IMR-90 (cell line): ENCODE data around the gene LOXL3. TPM values are rescaled to one million over a fixed set of nuclear protein-coding genes. Genes with fewer than 3 reads are reported as not detected.

Source experiments
- ATAC-seq: fragments of 200-7000 bp; cut with Tn5 transposase; 2 replicates; pipeline ENCODE4 v1.9.1; 2020; ENCODE audit warnings: low read depth, mild to moderate bottlenecking, moderate library complexity
- BruUV-seq: library from RNA; stranded (reverse); fragments of 400-500 nt; replicated peaks from 2 replicates; lab custom pipeline; 2021; lab: Mats Ljungman, UMichigan
- CTCF ChIA-PET: fragments of 300-600 bp; formaldehyde crosslinking; extraction: SDS; loops from one replicate; lab custom pipeline; 2021; ENCODE audit warnings: antibody characterized with exemption; lab: Yijun Ruan, JAX
- POLR2A ChIA-PET: fragments of 300-600 bp; sonication (Branson Sonifier 250); formaldehyde crosslinking; loops from one replicate; lab custom pipeline; 2022; ENCODE audit warnings: antibody characterized with exemption; ENCODE audit not compliant: unreplicated experiment; lab: Charles Lee
- DNase-seq: peaks from one replicate; pipeline ENCODE4 v3.0.0; 2013
- H2AFZ ChIP-seq: replicated peaks from 2 replicates; pipeline ENCODE3; 2013; ENCODE audit warnings: low read length, mild to moderate bottlenecking; ENCODE audit not compliant: poor library complexity
- H2AK5ac ChIP-seq: 2 replicates; pipeline ENCODE4 v1.6.1; 2013; ENCODE audit warnings: low read depth, low read length, inconsistent platforms
- H2AK9ac ChIP-seq: replicated peaks from 2 replicates; pipeline ENCODE3; 2013; ENCODE audit warnings: mild to moderate bottlenecking, low read depth, low read length, moderate library complexity; ENCODE audit not compliant: poor library complexity
- H2BK120ac ChIP-seq: 2 replicates; pipeline ENCODE4 v1.6.1; 2013; ENCODE audit warnings: low read depth, low read length, inconsistent platforms
- H2BK15ac ChIP-seq: 3 replicates; pipeline ENCODE4 v1.6.1; 2013; ENCODE audit warnings: low read depth, low read length, inconsistent platforms
- H2BK20ac ChIP-seq: 2 replicates; pipeline ENCODE4 v1.6.1; 2013; ENCODE audit warnings: low read depth, mild to moderate bottlenecking, inconsistent platforms, low read length, moderate library complexity
- H2BK5ac ChIP-seq: 2 replicates; pipeline ENCODE4 v1.6.1; 2013; ENCODE audit warnings: mild to moderate bottlenecking, low read depth, low read length, inconsistent platforms; ENCODE audit not compliant: poor library complexity, severe bottlenecking
- H3K14ac ChIP-seq: replicated peaks from 2 replicates; pipeline ENCODE4 v1.6.1; 2013; ENCODE audit warnings: low read depth, low read length, inconsistent platforms
- H3K18ac ChIP-seq: 2 replicates; pipeline ENCODE4 v1.6.1; 2013; ENCODE audit warnings: low read depth, low read length, control low read depth
- H3K23ac ChIP-seq: 2 replicates; pipeline ENCODE4 v1.6.1; 2013; ENCODE audit warnings: low read depth, low read length, inconsistent platforms
- H3K27ac ChIP-seq: 2 replicates; pipeline ENCODE4 v1.5.1; 2013; ENCODE audit warnings: mild to moderate bottlenecking, control low read depth, low read length; ENCODE audit not compliant: insufficient read depth
- H3K27me3 ChIP-seq: 2 replicates; pipeline ENCODE4 v1.6.1; 2013; ENCODE audit warnings: low read length; ENCODE audit not compliant: control insufficient read depth, insufficient read depth
- H3K36me3 ChIP-seq: 2 replicates; pipeline ENCODE4 v1.6.1; 2013; ENCODE audit warnings: low read length, mixed read lengths; ENCODE audit not compliant: control insufficient read depth, insufficient read depth
- H3K4ac ChIP-seq: 2 replicates; pipeline ENCODE4 v1.6.1; 2013; ENCODE audit warnings: low read depth, low read length, inconsistent platforms
- H3K4me1 ChIP-seq: 2 replicates; pipeline ENCODE4 v1.6.1; 2013; ENCODE audit warnings: low read length, mixed read lengths; ENCODE audit not compliant: control insufficient read depth, insufficient read depth
- H3K4me2 ChIP-seq: 2 replicates; pipeline ENCODE4 v1.6.1; 2013; ENCODE audit warnings: low read depth, mild to moderate bottlenecking, control low read depth, low read length, moderate library complexity
- H3K4me3 ChIP-seq: 2 replicates; pipeline ENCODE4 v1.5.1; 2013; ENCODE audit warnings: low read depth, mild to moderate bottlenecking, control low read depth, low read length, moderate library complexity; ENCODE audit not compliant: insufficient read depth
- H3K56ac ChIP-seq: 2 replicates; pipeline ENCODE4 v1.6.1; 2013; ENCODE audit warnings: low read length, inconsistent platforms; ENCODE audit not compliant: insufficient read depth; ENCODE audit errors: extremely low read depth
- H3K79me1 ChIP-seq, 2 experiments: 2 replicates each; pipeline ENCODE4 v1.6.1; 2013; ENCODE audit warnings: low read length in 2 of 2, inconsistent platforms in 1 of 2, low read depth in 1 of 2
- H3K9ac ChIP-seq: 2 replicates; pipeline ENCODE4 v1.6.1; 2013; ENCODE audit warnings: low read depth, low read length, control low read depth
- H3K9me1 ChIP-seq: 2 replicates; pipeline ENCODE4 v1.6.1; 2013; ENCODE audit warnings: low read length, inconsistent platforms; ENCODE audit not compliant: insufficient read depth
- H3K9me3 ChIP-seq: 2 replicates; pipeline ENCODE4 v1.6.1; 2013; ENCODE audit warnings: low read length; ENCODE audit not compliant: control insufficient read depth, insufficient read depth
- H4K20me1 ChIP-seq: 2 replicates; pipeline ENCODE4 v1.6.1; 2013; ENCODE audit warnings: low read length, inconsistent platforms; ENCODE audit not compliant: insufficient read depth
- H4K5ac ChIP-seq: 2 replicates; pipeline ENCODE4 v1.6.1; 2013; ENCODE audit warnings: mild to moderate bottlenecking, low read depth, low read length, control low read depth
- H4K8ac ChIP-seq, 2 experiments: 2 replicates each; pipeline ENCODE4 v1.6.1; 2013; ENCODE audit warnings: low read depth in 2 of 2, low read length in 2 of 2, control low read depth in 1 of 2, inconsistent platforms in 1 of 2
- H4K91ac ChIP-seq: 2 replicates; pipeline ENCODE4 v1.6.1; 2013; ENCODE audit warnings: low read depth, low read length, inconsistent platforms; ENCODE audit not compliant: insufficient read depth
- BHLHE40 ChIP-seq: fragments of 150-350 bp; IDR thresholded peaks from 2 replicates; pipeline ENCODE4 v1.6.1; 2016; ENCODE audit warnings: mild to moderate bottlenecking, low read depth, low read length
- CEBPB ChIP-seq: IDR thresholded peaks from 2 replicates; pipeline ENCODE4 v1.6.1; 2012; ENCODE audit warnings: low read depth, low read length, improper control_type of control experiment
- CHD1 ChIP-seq: IDR thresholded peaks from 2 replicates; pipeline ENCODE4 v1.6.1; 2012; ENCODE audit warnings: low read depth, low read length, improper control_type of control experiment
- FOS ChIP-seq: fragments of 150-350 bp; IDR thresholded peaks from 2 replicates; pipeline ENCODE4 v1.6.1; 2016; ENCODE audit warnings: low read depth, low read length
- MAFK ChIP-seq: IDR thresholded peaks from 2 replicates; pipeline ENCODE4 v1.6.1; 2012; ENCODE audit warnings: low read depth, low read length, improper control_type of control experiment
- MAZ ChIP-seq: IDR thresholded peaks from 2 replicates; pipeline ENCODE4 v1.6.1; 2012; ENCODE audit warnings: low read depth, mild to moderate bottlenecking, low read length, improper control_type of control experiment, moderate library complexity, borderline replicate concordance
- MXI1 ChIP-seq: IDR thresholded peaks from 2 replicates; pipeline ENCODE4 v1.6.1; 2012; ENCODE audit warnings: low read depth, mild to moderate bottlenecking, low read length, moderate library complexity, borderline replicate concordance
- NFE2L2 ChIP-seq: fragments of 150-350 bp; IDR thresholded peaks from 2 replicates; pipeline ENCODE4 v1.6.1; 2016; ENCODE audit warnings: low read depth, mild to moderate bottlenecking, low read length
- POLR2A ChIP-seq: IDR thresholded peaks from 2 replicates; pipeline ENCODE4 v1.6.1; 2012; ENCODE audit warnings: mild to moderate bottlenecking, low read depth, low read length
- RAD21 ChIP-seq: IDR thresholded peaks from 2 replicates; pipeline ENCODE4 v1.6.1; 2012; ENCODE audit warnings: low read length, improper control_type of control experiment
- RCOR1 ChIP-seq: IDR thresholded peaks from 2 replicates; pipeline ENCODE4 v1.6.1; 2012; ENCODE audit warnings: mild to moderate bottlenecking, low read length, improper control_type of control experiment; ENCODE audit not compliant: insufficient replicate concordance
- RFX5 ChIP-seq: IDR thresholded peaks from 2 replicates; pipeline ENCODE4 v1.8.0; 2012; ENCODE audit warnings: low read depth, mild to moderate bottlenecking, low read length, moderate library complexity
- SMC3 ChIP-seq: fragments of 150-350 bp; IDR thresholded peaks from 2 replicates; pipeline ENCODE4 v1.6.1; 2016; ENCODE audit warnings: low read depth, mild to moderate bottlenecking, antibody characterized with exemption, low read length, moderate library complexity
- WGBS, 2 experiments: methylation state at CpG; one replicate each; pipeline versions ENCODE4 v1.1.5 to v1.1.7; 2013; ENCODE audit warnings: missing lambda C conversion rate in 2 of 2; ENCODE audit not compliant: insufficient read length in 1 of 2; ENCODE audit errors: extremely low coverage in 2 of 2; 5-methylcytosine and 5-hydroxymethylcytosine counted together
- dilution Hi-C: fragments of 300-500 bp; cut with HindIII; formaldehyde crosslinking; loops from one replicate; pipeline ENCODE4 v1.14.3; 2018; ENCODE audit warnings: low sequenced_read_pairs; ENCODE audit not compliant: unreplicated experiment
- in situ Hi-C: fragments of 300-500 bp; cut with MboI; formaldehyde crosslinking; loops from 3 replicates; pipeline ENCODE4 v1.14.3; 2019; ENCODE audit warnings: low sequenced_read_pairs, inconsistent platforms, mixed read lengths
- intact Hi-C: fragments of 100-400 bp; cut with micrococcal nuclease; formaldehyde crosslinking; loops from 2 replicates; pipeline ENCODE4 v1.10.0; 2022
- polyA plus RNA-seq, 3 experiments: library from polyadenylated mRNA; depleted of rRNA; stranded (reverse); fragments of >200 nt; gene quantifications; 2 replicates each; pipeline ENCODE4 v1.2.3, GENCODE V29; 2012; ENCODE audit warnings: low replicate concordance in 1 of 3
- total RNA-seq: library from RNA; depleted of rRNA; stranded (reverse); fragments of >200 nt; gene quantifications from 2 replicates; pipeline ENCODE4 v1.2.3, GENCODE V29; 2012
- TF ChIP-seq, protein P1 (sequence below): conservative IDR thresholded peaks from 2 replicates; pipeline ENCODE4 v1.5.1; 2012; ENCODE audit warnings: mild to moderate bottlenecking, low read depth, low read length, improper control_type of control experiment
- TF ChIP-seq, protein P2 (sequence below): fragments of 150-350 bp; IDR thresholded peaks from 2 replicates; pipeline ENCODE4 v1.6.1; 2016; ENCODE audit warnings: low read depth, mild to moderate bottlenecking, low read length, moderate library complexity, borderline replicate concordance

Gene LOXL3
- total and polyA plus RNA-seq, 2 of the 4 experiments (the other 2 are of a cell fraction) = 17.9 to 23.4 TPM

DNA sequence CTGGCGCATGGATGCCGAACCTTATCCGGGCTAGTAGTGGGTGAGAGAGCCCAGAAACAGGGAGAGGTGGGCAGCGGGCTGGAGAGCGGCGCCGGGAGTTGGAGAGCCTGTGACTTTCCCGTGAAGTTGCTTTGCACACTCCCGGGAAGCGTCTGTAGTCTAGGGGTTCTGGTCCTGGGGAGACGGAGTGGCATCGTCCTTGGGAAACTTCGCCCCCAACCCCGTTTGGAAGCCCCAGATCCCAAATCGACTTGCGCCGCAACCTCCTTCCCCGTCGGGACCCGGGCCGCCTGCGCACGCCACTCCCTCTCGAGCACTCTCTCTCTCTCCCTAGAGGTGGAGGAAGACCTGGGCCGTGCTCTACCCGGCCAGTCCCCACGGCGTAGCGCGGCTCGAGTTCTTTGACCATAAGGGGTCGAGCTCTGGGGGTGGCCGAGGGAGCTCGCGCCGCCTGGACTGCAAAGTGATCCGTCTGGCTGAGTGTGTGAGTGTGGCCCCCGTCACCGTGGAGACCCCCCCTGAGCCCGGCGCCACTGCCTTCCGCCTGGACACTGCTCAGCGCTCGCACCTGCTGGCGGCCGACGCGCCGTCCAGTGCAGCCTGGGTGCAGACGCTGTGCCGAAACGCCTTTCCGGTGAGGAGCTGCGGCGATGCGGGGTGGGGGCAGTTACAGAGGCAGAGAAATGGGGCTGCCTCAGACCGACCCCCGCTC, 1.2 kb upstream of the LOXL3 start:
- no peaks in the 10 kb centered on the region for H3K27me3 ChIP-seq
- peak overlapping the region; percentile 90 for H3K9ac ChIP-seq
- no peaks in the 10 kb centered on the region for H3K9me3 ChIP-seq
- POLR2A ChIA-PET = no interaction called here
- dilution Hi-C loops = no loop called here
- H3K18ac ChIP-seq = peak overlapping the region; percentile 30
- peaks cover 21% of the 10 kb centered on the region for H3K36me3 ChIP-seq
- H3K9me1 ChIP-seq = peaks cover 14% of the 10 kb centered on the region; the same call in 1 of the 2 replicates
- in situ Hi-C loops = no loop called here
- H3K4me3 ChIP-seq = peak overlapping the region; percentile 78
- peak overlapping the region; percentile 61 for H2BK5ac ChIP-seq
- intact Hi-C loops = loop anchor here (1.0 to 2.0 kb wide), 2 partner anchors 32 to 48 kb away; partner anchors contain the start of gene PCGF1
- peak overlapping the region; percentile 40 to 79 for H4K8ac ChIP-seq
- H3K23ac ChIP-seq = peak overlapping the region; percentile 93
- H2AFZ ChIP-seq = peak overlapping the region; percentile 95
- DNase-seq (peak; percentile 27), ATAC-seq (peak; percentile 40)
- H2BK20ac ChIP-seq = peak overlapping the region; percentile 39; the same call in 1 of the 2 replicates
- whole genome bisulfite sequencing, 2 experiments = 10% methylated on average over 13 of the region's 58 CpGs; no CpG with 5 or more reads in 1 of the 2 experiments
- H3K79me1 ChIP-seq = peaks cover 14 to 60% of the 10 kb centered on the region in 2 experiments
- peak overlapping the region; percentile 93 for H3K14ac ChIP-seq
- no TSS peak for BruUV-seq
- CTCF ChIA-PET = no interaction called here
- peak overlapping the region; percentile 66 for H3K56ac ChIP-seq
- H3K4me1 ChIP-seq = peaks cover 16% of the 10 kb centered on the region
- peak overlapping the region; percentile 78 for H3K27ac ChIP-seq
- peak overlapping the region; percentile 92 for H2AK9ac ChIP-seq
- peak overlapping the region; percentile 66 for H4K5ac ChIP-seq
- H4K20me1 ChIP-seq = no peaks in the 10 kb centered on the region; the same call in 1 of the 2 replicates
- H2BK15ac ChIP-seq = peak overlapping the region; percentile 70; the same call in 2 of the 3 replicates
- H3K4me2 ChIP-seq = peak overlapping the region; percentile 88
- peak overlapping the region; percentile 85 for H2BK120ac ChIP-seq
- H3K4ac ChIP-seq = peak overlapping the region; percentile 95
- peak overlapping the region; percentile 81 for H4K91ac ChIP-seq
- peak overlapping the region; percentile 37 for H2AK5ac ChIP-seq
- TF ChIP-seq POLR2A (no peak), MXI1 (no peak; the same call in 1 of the 2 replicates), RAD21 (no peak), CHD1 (no peak), MAFK (no peak), CEBPB (no peak), RFX5 (no peak), FOS (no peak), RCOR1 (no peak), MAZ (no peak), SMC3 (no peak), NFE2L2 (no peak), BHLHE40 (no peak)
- TF ChIP-seq, protein P1, sequence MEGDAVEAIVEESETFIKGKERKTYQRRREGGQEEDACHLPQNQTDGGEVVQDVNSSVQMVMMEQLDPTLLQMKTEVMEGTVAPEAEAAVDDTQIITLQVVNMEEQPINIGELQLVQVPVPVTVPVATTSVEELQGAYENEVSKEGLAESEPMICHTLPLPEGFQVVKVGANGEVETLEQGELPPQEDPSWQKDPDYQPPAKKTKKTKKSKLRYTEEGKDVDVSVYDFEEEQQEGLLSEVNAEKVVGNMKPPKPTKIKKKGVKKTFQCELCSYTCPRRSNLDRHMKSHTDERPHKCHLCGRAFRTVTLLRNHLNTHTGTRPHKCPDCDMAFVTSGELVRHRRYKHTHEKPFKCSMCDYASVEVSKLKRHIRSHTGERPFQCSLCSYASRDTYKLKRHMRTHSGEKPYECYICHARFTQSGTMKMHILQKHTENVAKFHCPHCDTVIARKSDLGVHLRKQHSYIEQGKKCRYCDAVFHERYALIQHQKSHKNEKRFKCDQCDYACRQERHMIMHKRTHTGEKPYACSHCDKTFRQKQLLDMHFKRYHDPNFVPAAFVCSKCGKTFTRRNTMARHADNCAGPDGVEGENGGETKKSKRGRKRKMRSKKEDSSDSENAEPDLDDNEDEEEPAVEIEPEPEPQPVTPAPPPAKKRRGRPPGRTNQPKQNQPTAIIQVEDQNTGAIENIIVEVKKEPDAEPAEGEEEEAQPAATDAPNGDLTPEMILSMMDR = no peak
- TF ChIP-seq, protein P2, sequence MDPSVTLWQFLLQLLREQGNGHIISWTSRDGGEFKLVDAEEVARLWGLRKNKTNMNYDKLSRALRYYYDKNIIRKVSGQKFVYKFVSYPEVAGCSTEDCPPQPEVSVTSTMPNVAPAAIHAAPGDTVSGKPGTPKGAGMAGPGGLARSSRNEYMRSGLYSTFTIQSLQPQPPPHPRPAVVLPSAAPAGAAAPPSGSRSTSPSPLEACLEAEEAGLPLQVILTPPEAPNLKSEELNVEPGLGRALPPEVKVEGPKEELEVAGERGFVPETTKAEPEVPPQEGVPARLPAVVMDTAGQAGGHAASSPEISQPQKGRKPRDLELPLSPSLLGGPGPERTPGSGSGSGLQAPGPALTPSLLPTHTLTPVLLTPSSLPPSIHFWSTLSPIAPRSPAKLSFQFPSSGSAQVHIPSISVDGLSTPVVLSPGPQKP = no peak
